Thoracic aorta endothelial cell (primary cell): ENCODE results near the gene IFNA4. TPM values are rescaled to one million over a fixed set of nuclear protein-coding genes. Genes with fewer than 3 reads are reported as not detected.

ENCODE experiments used
- small RNA-seq: library from RNA; depleted of rRNA; stranded (forward); fragments of <200 nt; gene quantifications from one replicate; pipeline ENCODE3, GENCODE V24; 2012
- total RNA-seq: library from RNA; depleted of rRNA; stranded (reverse); fragments of >200 nt; gene quantifications from 2 replicates; pipeline ENCODE4 v1.2.3, GENCODE V29; 2012

IFNA4 gene
- total RNA-seq: not detected in 2 replicates

DNA sequence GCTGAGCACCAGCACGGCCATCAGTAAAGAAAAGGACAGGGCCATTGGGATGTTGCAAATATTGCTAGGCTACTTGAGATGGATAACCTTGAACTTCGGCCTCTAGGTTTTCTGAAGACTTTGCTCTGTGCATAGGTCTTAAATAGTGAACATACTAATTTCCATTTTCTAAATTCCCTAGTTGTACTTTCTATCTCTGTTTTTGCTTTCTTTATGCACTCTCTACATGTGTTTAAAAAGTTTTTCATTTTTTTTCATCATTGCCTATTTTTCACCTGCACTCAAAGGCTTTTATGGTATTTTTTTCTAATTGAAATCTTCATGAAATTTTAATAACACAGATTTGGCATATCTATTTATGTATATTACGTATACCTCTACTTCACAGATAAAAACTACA, at the start of gene IFNA4:
Gene IFNA4 (minus strand): TSS at position 101 of the 400 bp plus-strand sequence. CDS start 56 bp downstream, at position 45.

GRCh38 chr9:21228122-21228521, 40.7 kb upstream of the IFNA4 start, which contains the start of gene IFNA17:
Gene IFNA17, minus strand, starts transcription at chr9:21228222. Its CDS starts 49 bp downstream, at chr9:21228173.

DNA sequence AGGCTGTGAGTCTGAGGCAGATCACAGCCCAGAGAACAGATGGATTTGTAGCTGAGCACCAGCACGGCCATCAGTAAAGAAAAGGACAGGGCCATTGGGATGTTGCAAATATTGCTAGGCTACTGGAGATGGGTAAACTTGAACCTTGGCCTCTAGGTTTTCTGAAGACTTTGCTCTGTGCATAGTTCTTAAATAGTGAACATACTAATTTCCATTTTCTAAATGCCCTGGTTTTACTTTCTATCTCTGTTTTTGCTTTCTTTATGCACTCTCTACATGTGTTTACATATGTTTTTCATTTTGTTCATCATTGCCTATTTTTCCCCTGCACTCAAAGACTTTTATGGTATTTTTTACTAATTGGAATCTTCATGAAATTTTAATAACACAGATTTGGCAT, 29.8 kb upstream of the IFNA4 start, which contains the start of gene IFNA16:
Gene IFNA16 (minus strand): TSS at position 101 of the 400 bp plus-strand sequence. CDS start 6 bp downstream, at position 95.

DNA sequence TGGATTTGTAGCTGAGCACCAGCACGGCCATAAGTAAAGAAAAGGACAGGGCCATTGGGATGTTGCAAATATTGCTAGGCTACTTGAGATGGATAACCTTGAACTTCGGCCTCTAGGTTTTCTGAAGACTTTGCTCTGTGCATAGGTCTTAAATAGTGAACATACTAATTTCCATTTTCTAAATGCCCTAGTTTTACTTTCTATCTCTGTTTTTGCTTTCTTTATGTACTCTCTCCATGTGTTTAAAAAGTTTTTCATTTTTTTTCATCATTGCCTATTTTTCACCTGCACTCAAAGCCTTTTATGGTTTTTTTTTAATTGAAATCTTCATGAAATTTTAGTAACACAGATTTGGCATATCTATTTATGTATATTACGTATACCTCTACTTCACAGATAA, 19.7 kb upstream of the IFNA4 start, which contains the start of gene IFNA10:
Gene IFNA10 (minus strand): TSS at position 101 of the 400 bp plus-strand sequence. CDS start 46 bp downstream, at position 55.

GRCh38 chr9:21202105-21202504, 14.7 kb upstream of the IFNA4 start, which contains the start of gene IFNA7:
Gene IFNA7, minus strand, starts transcription at chr9:21202205. Its CDS starts 40 bp downstream, at chr9:21202165.

DNA sequence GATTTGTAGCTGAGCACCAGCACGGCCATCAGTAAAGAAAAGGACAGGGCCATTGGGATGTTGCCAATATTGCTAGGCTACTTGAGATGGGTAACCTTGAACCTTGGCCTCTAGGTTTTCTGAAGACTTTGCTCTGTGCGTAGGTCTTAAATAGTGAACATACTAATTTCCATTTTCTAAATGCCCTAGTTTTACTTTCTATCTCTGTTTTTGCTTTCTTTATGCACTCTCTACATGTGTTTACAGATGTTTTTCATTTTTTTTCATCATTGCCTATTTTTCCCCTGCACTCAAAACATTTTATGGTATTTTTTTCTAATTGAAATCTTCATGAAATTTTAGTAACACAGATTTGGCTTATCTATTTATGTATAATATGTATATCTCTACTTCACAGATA, 20.8 kb downstream of the IFNA4 start, which contains the start of gene IFNA21:
Gene IFNA21 (minus strand): TSS at position 101 of the 400 bp plus-strand sequence. CDS start 48 bp downstream, at position 53.

DNA sequence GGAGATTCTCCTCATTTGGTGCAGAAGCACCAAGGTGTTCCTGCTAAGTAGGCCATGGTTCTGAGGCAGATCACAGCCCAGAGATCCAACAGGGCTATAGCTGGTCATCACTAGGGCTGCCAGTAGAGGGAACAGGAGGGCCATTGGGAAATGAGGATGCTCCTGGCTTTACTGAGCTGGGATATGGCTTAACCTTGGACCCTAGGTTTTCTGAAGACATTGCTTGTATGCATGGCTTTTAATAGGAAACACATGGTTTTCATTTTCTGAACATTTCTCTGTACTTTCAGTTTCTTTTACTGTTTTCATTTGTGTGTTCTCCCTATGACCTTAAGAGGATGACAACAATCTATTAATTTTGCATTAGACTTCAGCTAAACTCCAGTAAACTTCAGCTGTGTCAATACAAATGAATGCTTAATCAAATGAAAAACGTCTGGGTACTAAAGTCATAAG, 45.9 kb downstream of the IFNA4 start, which contains the start of gene IFNW1:
Gene IFNW1 (minus strand): TSS at position 406 of the 456 bp plus-strand sequence. CDS start 262 bp downstream, at position 144.

Small RNA genes lying within 50 kb of the gene (small RNA-seq; reads per million reads assigned to genes)
- not detected for gene RF00019

Other genes starting within 250 kb of the IFNA4 start
- 1.1 and 2.2 TPM in 2 replicates for gene HACD4, start 155.9 kb downstream of the IFNA4 start, total RNA-seq
- not detected in 2 replicates for gene IFNB1, start 109.6 kb downstream of the IFNA4 start, total RNA-seq
- not detected in 2 replicates for gene IFNW1, start 45.8 kb downstream of the IFNA4 start, total RNA-seq
- not detected in 2 replicates for gene IFNA21, start 20.9 kb downstream of the IFNA4 start, total RNA-seq
- not detected in 2 replicates for gene IFNA7, start 14.6 kb upstream of the IFNA4 start, total RNA-seq
- gene IFNA10, start 19.6 kb upstream of the IFNA4 start, total RNA-seq: not detected in 2 replicates
- gene IFNA16, start 29.7 kb upstream of the IFNA4 start, total RNA-seq: not detected in 2 replicates
- gene IFNA17, start 40.6 kb upstream of the IFNA4 start, total RNA-seq: not detected in 2 replicates
- gene IFNA14, start 52.4 kb upstream of the IFNA4 start, total RNA-seq: not detected in 2 replicates
- gene IFNA5, start 117.7 kb upstream of the IFNA4 start, total RNA-seq: not detected in 2 replicates
- 46.5 and 57.7 TPM in 2 replicates for gene KLHL9, start 147.8 kb upstream of the IFNA4 start, total RNA-seq
- gene IFNA6, start 163.3 kb upstream of the IFNA4 start, total RNA-seq: 0.22 TPM in 1 of 2 replicates, not detected in the other
- not detected in 2 replicates for gene IFNA13, start 180.5 kb upstream of the IFNA4 start, total RNA-seq
- gene IFNA2, start 197.8 kb upstream of the IFNA4 start, total RNA-seq: not detected in 2 replicates
- gene IFNA8, start 221.5 kb upstream of the IFNA4 start, total RNA-seq: not detected in 2 replicates